Astrocyte (in vitro differentiated cells and primary cell): ENCODE results near the gene IL6ST.

Source experiments
- EZH2 ChIP-seq: IDR thresholded peaks from 2 replicates; pipeline ENCODE4 v1.6.1; 2012; ENCODE audit warnings: mild to moderate bottlenecking, low read length, inconsistent platforms; ENCODE audit not compliant: insufficient read depth
- TF ChIP-seq, protein P1 (sequence below): IDR thresholded peaks from 2 replicates; pipeline ENCODE4 v1.5.1; 2011; ENCODE audit warnings: low read depth, mild to moderate bottlenecking, inconsistent platforms, low read length, moderate library complexity; ENCODE audit not compliant: insufficient read depth

DNA sequence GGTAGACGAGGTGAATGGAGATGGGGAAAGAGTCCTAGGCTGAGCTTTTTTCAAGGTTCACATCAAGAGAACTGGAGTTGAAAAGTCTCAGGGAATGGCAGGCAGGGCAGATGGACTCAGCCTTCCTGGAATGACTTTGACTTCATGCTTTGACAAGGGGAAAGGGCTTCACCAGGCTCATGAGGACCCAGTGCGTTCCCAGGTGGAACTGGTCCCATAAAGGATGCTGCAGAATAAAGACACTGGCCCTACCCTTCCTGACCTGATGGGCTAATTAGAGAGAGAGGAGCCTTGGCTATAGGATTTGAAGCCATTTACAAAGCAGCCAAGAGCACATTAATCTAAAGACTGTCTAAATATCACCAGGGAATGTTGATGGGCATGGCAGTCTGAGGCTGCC lies 79.8 kb downstream of the IL6ST start:
- TF ChIP-seq, protein P1, sequence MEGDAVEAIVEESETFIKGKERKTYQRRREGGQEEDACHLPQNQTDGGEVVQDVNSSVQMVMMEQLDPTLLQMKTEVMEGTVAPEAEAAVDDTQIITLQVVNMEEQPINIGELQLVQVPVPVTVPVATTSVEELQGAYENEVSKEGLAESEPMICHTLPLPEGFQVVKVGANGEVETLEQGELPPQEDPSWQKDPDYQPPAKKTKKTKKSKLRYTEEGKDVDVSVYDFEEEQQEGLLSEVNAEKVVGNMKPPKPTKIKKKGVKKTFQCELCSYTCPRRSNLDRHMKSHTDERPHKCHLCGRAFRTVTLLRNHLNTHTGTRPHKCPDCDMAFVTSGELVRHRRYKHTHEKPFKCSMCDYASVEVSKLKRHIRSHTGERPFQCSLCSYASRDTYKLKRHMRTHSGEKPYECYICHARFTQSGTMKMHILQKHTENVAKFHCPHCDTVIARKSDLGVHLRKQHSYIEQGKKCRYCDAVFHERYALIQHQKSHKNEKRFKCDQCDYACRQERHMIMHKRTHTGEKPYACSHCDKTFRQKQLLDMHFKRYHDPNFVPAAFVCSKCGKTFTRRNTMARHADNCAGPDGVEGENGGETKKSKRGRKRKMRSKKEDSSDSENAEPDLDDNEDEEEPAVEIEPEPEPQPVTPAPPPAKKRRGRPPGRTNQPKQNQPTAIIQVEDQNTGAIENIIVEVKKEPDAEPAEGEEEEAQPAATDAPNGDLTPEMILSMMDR = no peak
- TF ChIP-seq EZH2 = no peak
